ENCODE measurements around the gene SAXO2. TPM values are rescaled to one million over a fixed set of nuclear protein-coding genes. Genes with fewer than 3 reads are reported as not detected.
"Not testable (repeated sequence)": the region's sequence is repeated elsewhere in the genome, so short reads cannot be mapped to it uniquely, and the experiment has no call there.

Gene SAXO2
- total RNA-seq, 6 experiments from 2014 or later, result 1.1 to 2.1 (median 1.4) TPM

- no peak for DNase-seq
- no peak overlapping the region for H3K27ac Mint-ChIP-seq
- no peak overlapping the region for H3K4me3 Mint-ChIP-seq
- H3K4me1 Mint-ChIP-seq (ENCODE audit: low read depth), result peaks cover 4% of the 10 kb centered on the region; the same call in 1 of the 2 replicates
- H3K9me3 Mint-ChIP-seq, result peaks cover 19% of the 10 kb centered on the region; the same call in 1 of the 2 replicates
- no peak for TF ChIP-seq CTCF (IDR thresholded peaks at IDR 0.05)
- H3K36me3 Mint-ChIP-seq (ENCODE audit: low read depth), result peaks cover 16% of the 10 kb centered on the region; the same call in 1 of the 2 replicates
- peaks cover 5% of the 10 kb centered on the region for H3K27me3 Mint-ChIP-seq (ENCODE audit: insufficient read depth)
These were observed 9.5 kb downstream of the SAXO2 start for GRCh38 chr15:82272154-82272553.

GRCh38 chr15:82275410-82275809 lies 12.8 kb downstream of the SAXO2 start:
- peaks cover 16% of the 10 kb centered on the region; the same call in 1 of the 2 replicates for H3K36me3 Mint-ChIP-seq (ENCODE audit: low read depth)
- no peaks in the 10 kb centered on the region for H3K4me1 Mint-ChIP-seq (ENCODE audit: low read depth)
- H3K27me3 Mint-ChIP-seq (ENCODE audit: insufficient read depth), result peaks cover 10% of the 10 kb centered on the region
- no peak for TF ChIP-seq CTCF (IDR thresholded peaks at IDR 0.05)
- peaks cover 19% of the 10 kb centered on the region; the same call in 1 of the 2 replicates for H3K9me3 Mint-ChIP-seq
- H3K27ac Mint-ChIP-seq, result no peak overlapping the region
- H3K4me3 Mint-ChIP-seq, result no peak overlapping the region
- DNase-seq, result no peak

DNA sequence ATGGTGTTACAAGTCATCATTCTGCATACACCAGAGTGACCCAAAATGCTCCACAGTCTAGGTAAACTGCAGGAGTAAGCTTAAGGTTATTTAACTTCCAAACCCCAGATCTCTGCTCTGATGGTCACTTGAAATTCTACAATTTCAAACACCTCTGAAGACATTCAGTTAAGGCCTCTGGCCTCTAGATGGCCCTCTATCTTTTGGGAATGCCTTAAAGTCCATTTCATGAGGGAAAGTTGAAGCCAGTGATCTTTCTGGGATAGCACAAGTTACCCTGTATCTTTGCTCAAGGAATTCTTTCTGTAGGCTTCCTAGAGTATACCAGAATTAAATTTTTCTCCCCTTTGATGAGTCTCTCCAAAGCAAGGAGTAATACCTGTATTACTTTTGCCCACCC lies 18.7 kb downstream of the SAXO2 start:
- H3K27me3 Mint-ChIP-seq (ENCODE audit: insufficient read depth), result not testable (repeated sequence)

DNA sequence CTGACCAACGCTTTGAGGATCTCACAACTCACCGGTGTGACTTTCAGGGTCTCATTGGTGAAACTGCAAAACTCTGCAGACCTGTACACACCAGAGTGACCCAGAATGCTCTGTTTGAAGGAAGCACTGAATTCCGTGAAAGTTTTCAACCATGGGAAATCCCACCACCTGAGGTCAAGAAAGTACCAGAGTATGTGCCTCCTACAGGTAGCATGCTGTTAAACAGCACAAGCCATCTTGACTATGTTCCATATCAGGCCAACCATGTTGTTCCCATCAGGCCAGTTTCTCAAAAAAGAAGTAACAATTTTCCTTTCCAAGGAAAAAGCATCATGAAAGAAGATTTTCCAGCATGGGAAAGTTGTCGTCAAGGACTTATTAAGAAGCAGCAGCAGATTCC lies 19.8 kb downstream of the SAXO2 start:
- H3K27me3 Mint-ChIP-seq (ENCODE audit: insufficient read depth); DNase-seq; H3K9me3 Mint-ChIP-seq; H3K4me3 Mint-ChIP-seq; H3K27ac Mint-ChIP-seq; H3K36me3 Mint-ChIP-seq (ENCODE audit: low read depth); H3K4me1 Mint-ChIP-seq (ENCODE audit: low read depth): not testable (repeated sequence)

More for the DNA sequence above, 18.7 kb downstream of the SAXO2 start:
- not testable (repeated sequence) for H3K36me3 Mint-ChIP-seq (ENCODE audit: low read depth); H3K9me3 Mint-ChIP-seq; H3K27ac Mint-ChIP-seq; DNase-seq; H3K4me3 Mint-ChIP-seq; H3K4me1 Mint-ChIP-seq (ENCODE audit: low read depth)
- TF ChIP-seq CTCF (IDR thresholded peaks at IDR 0.05), result peak; percentile 67

- not testable (repeated sequence) for DNase-seq; H3K4me1 Mint-ChIP-seq (ENCODE audit: low read depth); H3K27me3 Mint-ChIP-seq (ENCODE audit: insufficient read depth); H3K27ac Mint-ChIP-seq; H3K9me3 Mint-ChIP-seq; H3K36me3 Mint-ChIP-seq (ENCODE audit: low read depth); H3K4me3 Mint-ChIP-seq
These were observed 21.8 kb downstream of the SAXO2 start for GRCh38 chr15:82284381-82284780.

DNA sequence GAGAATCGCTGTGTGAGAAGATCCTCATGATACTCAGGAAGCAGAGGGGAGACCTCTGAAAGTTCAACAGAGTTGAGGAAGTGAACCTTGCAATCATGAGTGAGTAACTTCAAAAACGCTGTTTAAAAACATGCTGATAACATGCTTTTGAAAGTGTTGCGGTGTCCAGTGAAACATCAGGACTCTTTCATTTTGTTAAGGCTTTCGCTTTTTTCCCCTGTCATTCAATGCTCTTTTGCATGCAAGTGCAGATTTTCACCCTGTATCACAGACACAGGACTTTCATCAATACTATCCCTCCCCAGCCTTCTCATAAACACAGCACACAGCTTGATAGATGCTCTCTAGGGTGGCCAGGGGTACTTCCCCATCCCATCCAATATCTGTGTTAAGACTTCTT lies 23.9 kb downstream of the SAXO2 start:
- not testable (repeated sequence) for H3K27me3 Mint-ChIP-seq (ENCODE audit: insufficient read depth); H3K9me3 Mint-ChIP-seq; H3K4me3 Mint-ChIP-seq; DNase-seq; H3K27ac Mint-ChIP-seq; H3K4me1 Mint-ChIP-seq (ENCODE audit: low read depth); H3K36me3 Mint-ChIP-seq (ENCODE audit: low read depth)

DNA sequence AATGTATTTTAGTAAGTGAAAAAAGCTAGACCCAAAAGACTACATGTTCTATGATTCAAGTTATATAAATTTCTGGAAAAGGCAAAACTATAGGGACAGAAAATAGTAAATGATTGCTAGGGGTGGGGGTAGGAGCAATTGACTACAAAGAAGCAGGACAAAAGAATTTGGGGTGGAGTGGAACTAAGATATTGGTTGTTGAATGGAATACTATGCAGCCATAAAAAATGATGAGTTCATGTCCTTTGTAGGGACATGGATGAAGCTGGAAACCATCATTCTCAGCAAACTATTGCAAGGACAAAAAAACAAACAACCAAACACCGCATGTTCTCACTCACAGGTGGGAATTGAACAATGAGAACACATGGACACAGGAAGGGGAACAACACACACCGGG lies 25.6 kb downstream of the SAXO2 start:
- H3K36me3 Mint-ChIP-seq (ENCODE audit: low read depth); H3K4me3 Mint-ChIP-seq; H3K27me3 Mint-ChIP-seq (ENCODE audit: insufficient read depth); DNase-seq; H3K27ac Mint-ChIP-seq; H3K9me3 Mint-ChIP-seq; H3K4me1 Mint-ChIP-seq (ENCODE audit: low read depth): not testable (repeated sequence)

- Mint-ChIP-seq H3K27me3 (ENCODE audit: insufficient read depth) (peaks cover 4% of the 10 kb centered on the region), H3K27ac (no peak overlapping the region), H3K9me3 (no peaks in the 10 kb centered on the region; the same call in 1 of the 2 replicates), H3K36me3 (ENCODE audit: low read depth) (no peaks in the 10 kb centered on the region), H3K4me1 (ENCODE audit: low read depth) (no peaks in the 10 kb centered on the region), H3K4me3 (no peak overlapping the region)
- no peak for TF ChIP-seq CTCF (IDR thresholded peaks at IDR 0.05)
- no peak for DNase-seq
These were observed 29.7 kb downstream of the SAXO2 start for GRCh38 chr15:82292271-82292670.
